H9 (cell line): ENCODE measurements around the gene RIPPLY1. TPM values are rescaled to one million over a fixed set of nuclear protein-coding genes. Genes with fewer than 3 reads are reported as not detected.

ENCODE experiments used
- DNase-seq: peaks from one replicate; pipeline ENCODE4 v3.0.0-alpha.2; 2017
- H2AFZ ChIP-seq: one replicate; pipeline ENCODE4 v1.6.1; 2013; ENCODE audit warnings: mild to moderate bottlenecking, low read length, control low read depth, moderate library complexity
- H2AK5ac ChIP-seq: 2 replicates; pipeline ENCODE4 v1.6.1; 2013; ENCODE audit warnings: low read length, control low read depth, mixed read lengths; ENCODE audit not compliant: insufficient read length
- H2BK120ac ChIP-seq: one replicate; pipeline ENCODE4 v1.6.1; 2013; ENCODE audit warnings: low read depth, mild to moderate bottlenecking, low read length, control low read depth, inconsistent platforms; ENCODE audit not compliant: poor library complexity, severe bottlenecking
- H2BK12ac ChIP-seq: 2 replicates; pipeline ENCODE4 v1.6.1; 2013; ENCODE audit warnings: low read length, control low read depth, mixed read lengths, low read depth; ENCODE audit not compliant: insufficient read length
- H2BK15ac ChIP-seq: 2 replicates; pipeline ENCODE4 v1.6.1; 2013; ENCODE audit warnings: low read depth, low read length, control low read depth
- H2BK20ac ChIP-seq: one replicate; pipeline ENCODE4 v1.6.1; 2013; ENCODE audit warnings: low read depth, mild to moderate bottlenecking, low read length, control low read depth, inconsistent platforms; ENCODE audit not compliant: poor library complexity, severe bottlenecking
- H2BK5ac ChIP-seq: 2 replicates; pipeline ENCODE4 v1.6.1; 2013; ENCODE audit warnings: low read length, control low read depth, mixed read lengths; ENCODE audit not compliant: insufficient read length
- H3K14ac ChIP-seq: 2 replicates; pipeline ENCODE4 v1.6.1; 2013; ENCODE audit warnings: low read length, control low read depth; ENCODE audit not compliant: insufficient read depth
- H3K18ac ChIP-seq: 2 replicates; pipeline ENCODE4 v1.6.1; 2013; ENCODE audit warnings: low read depth, mild to moderate bottlenecking, mixed read lengths, low read length, control low read depth; ENCODE audit not compliant: insufficient read length
- H3K23ac ChIP-seq: 2 replicates; pipeline ENCODE4 v1.6.1; 2013; ENCODE audit warnings: low read length, control low read depth, mixed read lengths, low read depth; ENCODE audit not compliant: insufficient read length
- H3K23me2 ChIP-seq: 2 replicates; pipeline ENCODE4 v1.6.1; 2013; ENCODE audit warnings: low read depth, mild to moderate bottlenecking, mixed read lengths, low read length, control low read depth; ENCODE audit not compliant: insufficient read length, poor library complexity, severe bottlenecking
- H3K27ac ChIP-seq: 2 replicates; pipeline ENCODE4 v1.5.1; 2013; ENCODE audit warnings: low read length, control low read depth, mixed read lengths, low read depth; ENCODE audit not compliant: insufficient read length
- H3K27me3 ChIP-seq: 2 replicates; pipeline ENCODE4 v1.6.1; 2013; ENCODE audit warnings: low read length, control low read depth, inconsistent platforms; ENCODE audit not compliant: insufficient read depth
- H3K4ac ChIP-seq: 2 replicates; pipeline ENCODE4 v1.6.1; 2013; ENCODE audit warnings: low read depth, mild to moderate bottlenecking, control low read depth, inconsistent platforms, low read length, moderate library complexity
- H3K4me1 ChIP-seq: 2 replicates; pipeline ENCODE4 v1.6.1; 2013; ENCODE audit warnings: low read length, control low read depth, inconsistent platforms; ENCODE audit not compliant: insufficient read depth
- H3K4me2 ChIP-seq: 2 replicates; pipeline ENCODE4 v1.6.1; 2013; ENCODE audit warnings: low read length, control low read depth, mixed read lengths; ENCODE audit not compliant: insufficient read length, insufficient read depth
- H3K56ac ChIP-seq: 2 replicates; pipeline ENCODE4 v1.6.1; 2013; ENCODE audit warnings: low read depth, mild to moderate bottlenecking, mixed read lengths, low read length, control low read depth; ENCODE audit not compliant: insufficient read length
- H3K79me1 ChIP-seq: 2 replicates; pipeline ENCODE4 v1.6.1; 2013; ENCODE audit warnings: low read depth, mild to moderate bottlenecking, moderate library complexity, low read length, control low read depth, inconsistent platforms; ENCODE audit not compliant: insufficient read depth, poor library complexity, severe bottlenecking
- H3K79me2 ChIP-seq: 2 replicates; pipeline ENCODE4 v1.6.1; 2013; ENCODE audit warnings: low read length, control low read depth, inconsistent platforms; ENCODE audit not compliant: insufficient read depth
- H3K9ac ChIP-seq: 2 replicates; pipeline ENCODE4 v1.6.1; 2013; ENCODE audit warnings: low read length, control low read depth, mixed read lengths; ENCODE audit not compliant: insufficient read length; ENCODE audit errors: extremely low read depth
- H3K9me3 ChIP-seq: one replicate; pipeline ENCODE4 v1.6.1; 2013; ENCODE audit warnings: low read depth, low read length, inconsistent platforms; ENCODE audit not compliant: control insufficient read depth
- H3T11ph ChIP-seq: one replicate; pipeline ENCODE4 v1.6.1; 2013; ENCODE audit warnings: mild to moderate bottlenecking, low read length, control low read depth, inconsistent platforms
- H4K20me1 ChIP-seq: one replicate; pipeline ENCODE4 v1.6.1; 2013; ENCODE audit not compliant: control insufficient read depth, insufficient read length, insufficient read depth
- H4K5ac ChIP-seq: 2 replicates; pipeline ENCODE4 v1.6.1; 2013; ENCODE audit warnings: low read depth, mild to moderate bottlenecking, mixed read lengths, low read length, control low read depth; ENCODE audit not compliant: insufficient read length
- H4K8ac ChIP-seq: replicated peaks from 2 replicates; pipeline ENCODE4 v1.6.1; 2013; ENCODE audit warnings: low read length, control low read depth, mixed read lengths, low read depth; ENCODE audit not compliant: insufficient read length
- H4K91ac ChIP-seq: 2 replicates; pipeline ENCODE4 v1.6.1; 2013; ENCODE audit warnings: low read depth, mild to moderate bottlenecking, moderate library complexity, mixed read lengths, low read length, control low read depth; ENCODE audit not compliant: insufficient read length
- H3K27ac Mint-ChIP-seq, 3 experiments: 2 replicates in 2 of 3; 3 replicates in 1 of 3; pipeline ENCODE4 v1.8.0; 2020 to 2021; ENCODE audit warnings: mixed read lengths in 3 of 3, mild to moderate bottlenecking in 1 of 3, moderate library complexity in 1 of 3
- H3K27me3 Mint-ChIP-seq: 2 replicates; pipeline ENCODE4 v1.8.0; 2021; ENCODE audit warnings: low read depth, mild to moderate bottlenecking, moderate library complexity, mixed read lengths
- H3K36me3 Mint-ChIP-seq, 3 experiments: 2 replicates in 2 of 3; 3 replicates in 1 of 3; pipeline ENCODE4 v1.8.0; 2020 to 2021; ENCODE audit warnings: low read depth in 3 of 3, mixed read lengths in 3 of 3; ENCODE audit not compliant: insufficient read depth in 1 of 3
- H3K4me1 Mint-ChIP-seq, 2 experiments: 2 replicates each; pipeline ENCODE4 v1.8.0; 2020; ENCODE audit warnings: mixed read lengths in 2 of 2
- H3K4me3 Mint-ChIP-seq, 2 experiments: 2 replicates in 1 of 2; 3 replicates in 1 of 2; pipeline ENCODE4 v1.8.0; 2020 to 2021; ENCODE audit warnings: mild to moderate bottlenecking in 2 of 2, mixed read lengths in 2 of 2, moderate library complexity in 1 of 2
- H3K9me3 Mint-ChIP-seq, 2 experiments: 2 replicates in 1 of 2; 3 replicates in 1 of 2; pipeline ENCODE4 v1.8.0; 2020; ENCODE audit warnings: mild to moderate bottlenecking in 2 of 2, mixed read lengths in 2 of 2, moderate library complexity in 1 of 2
- WGBS: extraction: QIAGEN DNeasy Blood & Tissue Kit; methylation state at CpG from one replicate; pipeline ENCODE4 v1.1.7; 2013; ENCODE audit warnings: missing lambda C conversion rate, low lambda C conversion rate, mixed read lengths; ENCODE audit not compliant: insufficient read length; ENCODE audit errors: extremely low coverage; 5-methylcytosine and 5-hydroxymethylcytosine counted together
- total RNA-seq: library from RNA; stranded (reverse); gene quantifications from 2 replicates; pipeline ENCODE4 v1.2.1, GENCODE V29; 2021
- TF ChIP-seq, protein P1 (sequence below): fragments of 200-600 bp; sonication (generic); conservative IDR thresholded peaks from 3 replicates; pipeline ENCODE4 v1.8.0; 2021; ENCODE audit warnings: antibody characterized with exemption, mild to moderate bottlenecking

Gene RIPPLY1
- total RNA-seq, 1 experiment from 2014 or later = not detected

- no peak overlapping the region for H4K91ac ChIP-seq
- no peaks in the 10 kb centered on the region for H3K79me2 ChIP-seq
- H3K23me2 ChIP-seq = no peaks in the 10 kb centered on the region
- H4K5ac ChIP-seq = no peak overlapping the region
- H3K4me2 ChIP-seq = no peak overlapping the region
- no peak overlapping the region for H2BK20ac ChIP-seq
- WGBS = no CpG with 5 or more reads among the region's 6 CpGs
- DNase-seq = no peak
- no peaks in the 10 kb centered on the region for H3K4me1 Mint-ChIP-seq
- no peaks in the 10 kb centered on the region for H4K20me1 ChIP-seq
- no peak overlapping the region for H2BK12ac ChIP-seq
- H2BK5ac ChIP-seq = no peak overlapping the region
- H2BK120ac ChIP-seq = no peak overlapping the region
- H4K8ac ChIP-seq = no peak overlapping the region
- H3K4me3 Mint-ChIP-seq = no peak overlapping the region
- no peak overlapping the region for H3K9ac ChIP-seq
- H3K9me3 ChIP-seq = no peaks in the 10 kb centered on the region
- no peak overlapping the region for H3K4ac ChIP-seq
- H3K9me3 Mint-ChIP-seq = peaks cover 0 to 27% of the 10 kb centered on the region in 2 experiments; a peak in 1 of 5 replicates
- no peaks in the 10 kb centered on the region for H3K27me3 Mint-ChIP-seq
- no peak overlapping the region for H3K14ac ChIP-seq
- no peak overlapping the region for H3K18ac ChIP-seq
- no peak overlapping the region for H2AK5ac ChIP-seq
- peaks cover 0 to 4% (median 0%) of the 10 kb centered on the region in 3 experiments; a peak in 2 of 7 replicates for H3K36me3 Mint-ChIP-seq
- TF ChIP-seq, protein P1, sequence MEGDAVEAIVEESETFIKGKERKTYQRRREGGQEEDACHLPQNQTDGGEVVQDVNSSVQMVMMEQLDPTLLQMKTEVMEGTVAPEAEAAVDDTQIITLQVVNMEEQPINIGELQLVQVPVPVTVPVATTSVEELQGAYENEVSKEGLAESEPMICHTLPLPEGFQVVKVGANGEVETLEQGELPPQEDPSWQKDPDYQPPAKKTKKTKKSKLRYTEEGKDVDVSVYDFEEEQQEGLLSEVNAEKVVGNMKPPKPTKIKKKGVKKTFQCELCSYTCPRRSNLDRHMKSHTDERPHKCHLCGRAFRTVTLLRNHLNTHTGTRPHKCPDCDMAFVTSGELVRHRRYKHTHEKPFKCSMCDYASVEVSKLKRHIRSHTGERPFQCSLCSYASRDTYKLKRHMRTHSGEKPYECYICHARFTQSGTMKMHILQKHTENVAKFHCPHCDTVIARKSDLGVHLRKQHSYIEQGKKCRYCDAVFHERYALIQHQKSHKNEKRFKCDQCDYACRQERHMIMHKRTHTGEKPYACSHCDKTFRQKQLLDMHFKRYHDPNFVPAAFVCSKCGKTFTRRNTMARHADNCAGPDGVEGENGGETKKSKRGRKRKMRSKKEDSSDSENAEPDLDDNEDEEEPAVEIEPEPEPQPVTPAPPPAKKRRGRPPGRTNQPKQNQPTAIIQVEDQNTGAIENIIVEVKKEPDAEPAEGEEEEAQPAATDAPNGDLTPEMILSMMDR = no peak
- no peaks in the 10 kb centered on the region for H3K4me1 ChIP-seq
- no peak overlapping the region for H3K27ac Mint-ChIP-seq
- H2AFZ ChIP-seq = no peak overlapping the region
- H3T11ph ChIP-seq = no peak overlapping the region
- no peak overlapping the region for H3K27ac ChIP-seq
- no peak overlapping the region for H3K23ac ChIP-seq
- H3K27me3 ChIP-seq = no peaks in the 10 kb centered on the region
- H3K79me1 ChIP-seq = no peaks in the 10 kb centered on the region
- H2BK15ac ChIP-seq = no peak overlapping the region
- no peak overlapping the region for H3K56ac ChIP-seq
Observed at GRCh38 chrX:106951230-106951629, 48.1 kb upstream of the RIPPLY1 start.
